GM12865 (cell line): ENCODE measurements around the gene GPRIN3.

ENCODE experiments used
- DNase-seq: peaks from one replicate; pipeline ENCODE4 v3.0.0; 2010; ENCODE audit warnings: low read depth
- H3K4me3 ChIP-seq: 2 replicates; pipeline ENCODE4 v1.5.1; 2011; ENCODE audit warnings: mild to moderate bottlenecking, low read depth, low read length, control low read depth
- CTCF ChIP-seq: IDR thresholded peaks from 2 replicates; pipeline ENCODE4 v1.5.1; 2011; ENCODE audit warnings: low read length, control low read depth, low read depth, inconsistent platforms; ENCODE audit not compliant: insufficient read depth; ENCODE audit errors: missing control alignments

GPRIN3 gene

GRCh38 chr4:89306486-89307177 is 968 bp downstream of the GPRIN3 start:
- no peak overlapping the region for H3K4me3 ChIP-seq
- no peak for TF ChIP-seq CTCF
- no peak for DNase-seq

- no peak for DNase-seq
- no peak for TF ChIP-seq CTCF
- H3K4me3 ChIP-seq, result no peak overlapping the region
These were observed 1.7 kb downstream of the GPRIN3 start for GRCh38 chr4:89305712-89306437.

GRCh38 chr4:89305028-89305427 is 2.6 kb downstream of the GPRIN3 start:
- no peak overlapping the region for H3K4me3 ChIP-seq
- no peak for DNase-seq
- no peak for TF ChIP-seq CTCF

- no peak overlapping the region for H3K4me3 ChIP-seq
- TF ChIP-seq CTCF, result no peak
- DNase-seq, result no peak
These were observed 3.7 kb downstream of the GPRIN3 start for GRCh38 chr4:89303814-89304388.

GRCh38 chr4:89303177-89303576 is 4.4 kb downstream of the GPRIN3 start:
- DNase-seq, result no peak
- TF ChIP-seq CTCF, result no peak
- no peak overlapping the region for H3K4me3 ChIP-seq

GRCh38 chr4:89301902-89302301 is 5.7 kb downstream of the GPRIN3 start:
- no peak overlapping the region for H3K4me3 ChIP-seq
- no peak for TF ChIP-seq CTCF
- DNase-seq, result no peak
